C4-2B (cell line): ENCODE results near the gene C19orf12.

Experiments used
- H3K27ac ChIP-seq: fragments of 450-650 bp; 2 replicates; pipeline ENCODE4 v1.5.1; 2017
- ZFX ChIP-seq: fragments of 450-650 bp; IDR thresholded peaks from 2 replicates; pipeline ENCODE4 v1.6.1; 2017
- TF ChIP-seq, protein P1 (sequence below): fragments of 450-650 bp; conservative IDR thresholded peaks from 2 replicates; pipeline ENCODE4 v1.5.1; 2017; ENCODE audit warnings: mild to moderate bottlenecking

Gene C19orf12

DNA sequence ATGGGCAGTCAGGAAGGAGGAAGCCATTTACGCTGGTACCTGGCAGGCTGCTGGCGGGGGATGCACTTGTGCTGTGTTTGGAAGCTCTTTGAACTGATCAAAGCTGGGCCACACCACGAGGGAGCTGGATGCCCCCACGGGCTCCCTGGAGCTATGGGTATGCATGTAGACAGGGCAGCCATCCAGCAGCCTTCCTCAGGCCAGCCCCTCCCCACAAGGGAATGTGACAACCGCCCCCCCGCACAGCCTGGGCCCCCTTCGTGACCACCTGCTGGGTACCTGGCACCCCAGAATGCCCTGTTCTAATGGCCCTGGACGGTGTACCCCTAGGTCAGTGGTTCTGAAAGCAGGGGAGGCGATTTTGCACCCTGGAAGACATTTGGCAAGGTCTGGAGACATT is 42.5 kb upstream of the C19orf12 start:
- TF ChIP-seq ZFX: no peak
- TF ChIP-seq, protein P1, sequence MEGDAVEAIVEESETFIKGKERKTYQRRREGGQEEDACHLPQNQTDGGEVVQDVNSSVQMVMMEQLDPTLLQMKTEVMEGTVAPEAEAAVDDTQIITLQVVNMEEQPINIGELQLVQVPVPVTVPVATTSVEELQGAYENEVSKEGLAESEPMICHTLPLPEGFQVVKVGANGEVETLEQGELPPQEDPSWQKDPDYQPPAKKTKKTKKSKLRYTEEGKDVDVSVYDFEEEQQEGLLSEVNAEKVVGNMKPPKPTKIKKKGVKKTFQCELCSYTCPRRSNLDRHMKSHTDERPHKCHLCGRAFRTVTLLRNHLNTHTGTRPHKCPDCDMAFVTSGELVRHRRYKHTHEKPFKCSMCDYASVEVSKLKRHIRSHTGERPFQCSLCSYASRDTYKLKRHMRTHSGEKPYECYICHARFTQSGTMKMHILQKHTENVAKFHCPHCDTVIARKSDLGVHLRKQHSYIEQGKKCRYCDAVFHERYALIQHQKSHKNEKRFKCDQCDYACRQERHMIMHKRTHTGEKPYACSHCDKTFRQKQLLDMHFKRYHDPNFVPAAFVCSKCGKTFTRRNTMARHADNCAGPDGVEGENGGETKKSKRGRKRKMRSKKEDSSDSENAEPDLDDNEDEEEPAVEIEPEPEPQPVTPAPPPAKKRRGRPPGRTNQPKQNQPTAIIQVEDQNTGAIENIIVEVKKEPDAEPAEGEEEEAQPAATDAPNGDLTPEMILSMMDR: no peak

DNA sequence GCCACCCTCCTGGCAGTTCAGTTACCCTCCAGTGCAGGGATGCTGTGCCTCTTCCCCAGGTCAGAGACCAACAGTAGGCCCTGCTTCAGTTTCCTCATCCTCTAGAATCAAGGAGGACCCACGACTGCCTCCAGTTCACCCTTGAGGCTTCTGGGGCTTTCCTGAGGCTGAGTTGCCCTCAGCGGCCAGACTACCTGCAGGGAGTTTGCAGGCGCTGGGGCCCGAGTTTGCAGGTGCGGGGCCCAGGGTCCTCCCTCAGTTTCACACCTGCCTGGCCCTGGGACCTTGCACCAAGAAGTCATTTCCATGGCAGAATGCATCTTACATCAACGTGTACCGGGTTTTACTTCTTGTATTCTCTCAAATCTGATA is 38.9 kb upstream of the C19orf12 start:
- no peak for TF ChIP-seq ZFX
- TF ChIP-seq, protein P1: no peak
- no peak overlapping the region for H3K27ac ChIP-seq

More for the DNA sequence above, 42.5 kb upstream of the C19orf12 start:
- no peak overlapping the region for H3K27ac ChIP-seq

DNA sequence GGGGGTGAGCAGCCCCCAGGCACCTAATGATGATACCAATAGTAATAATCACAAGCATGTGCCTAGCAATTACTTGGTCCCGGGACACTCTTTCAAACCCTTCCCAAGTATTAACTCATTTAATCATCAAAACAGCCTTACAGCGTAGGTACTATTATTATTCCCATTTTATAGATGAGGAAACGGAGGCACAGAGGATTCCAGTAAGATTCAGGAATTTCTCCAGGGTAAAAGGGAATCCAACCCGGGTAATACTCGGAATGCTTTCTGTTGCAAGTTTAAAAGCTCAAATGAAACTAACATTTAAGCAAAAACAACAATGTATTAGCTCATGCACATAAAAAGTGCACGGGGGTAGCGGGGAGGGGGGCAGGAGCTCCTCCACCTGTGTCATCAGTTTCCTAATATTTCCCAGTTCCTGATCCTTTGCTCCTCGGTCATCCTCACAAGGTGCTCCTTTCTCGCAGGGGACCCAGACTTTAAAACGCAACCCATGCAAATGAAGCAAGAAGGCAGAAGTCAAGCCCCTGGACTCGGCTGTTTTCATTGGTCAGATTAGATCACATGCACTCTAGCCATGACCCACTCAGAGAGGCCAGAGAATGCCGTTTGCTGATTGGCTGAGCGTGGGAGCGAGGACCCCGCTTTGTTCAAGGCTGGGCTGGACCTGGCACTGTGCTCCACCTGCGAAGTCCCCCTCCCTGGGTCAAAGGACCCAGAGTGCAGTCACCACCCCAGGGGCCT is 38.3 kb upstream of the C19orf12 start:
- H3K27ac ChIP-seq: no peak overlapping the region
- TF ChIP-seq, protein P1: no peak
- no peak for TF ChIP-seq ZFX

DNA sequence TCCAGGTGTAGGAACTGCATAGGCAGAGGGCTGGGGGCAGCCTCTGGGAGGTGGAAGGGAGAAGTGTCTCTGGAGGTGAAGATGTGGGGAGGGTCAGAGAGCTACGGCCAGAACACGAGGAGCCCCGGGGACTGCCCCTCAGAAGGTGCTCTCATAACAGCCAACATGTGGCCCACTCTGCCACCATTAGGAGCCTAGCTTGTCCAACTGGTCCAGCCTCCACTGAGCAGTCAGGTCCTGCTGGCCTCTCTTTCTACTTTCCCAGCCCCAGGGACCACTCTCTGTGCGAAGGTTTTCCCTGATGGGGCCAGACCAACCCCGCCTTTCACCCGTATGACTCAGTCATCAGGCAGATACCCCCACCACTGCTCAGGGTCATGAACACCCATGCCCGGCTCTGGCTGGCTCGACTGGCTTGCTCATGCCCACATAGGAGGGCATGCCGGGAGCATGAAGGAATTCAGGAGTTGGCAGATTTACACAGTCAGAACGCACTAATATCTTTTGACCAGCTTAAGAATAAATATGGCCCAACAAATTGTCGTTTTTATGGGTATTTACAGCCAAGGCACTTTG is 37.5 kb upstream of the C19orf12 start:
- TF ChIP-seq, protein P1: no peak
- TF ChIP-seq ZFX: no peak
- no peak overlapping the region for H3K27ac ChIP-seq

DNA sequence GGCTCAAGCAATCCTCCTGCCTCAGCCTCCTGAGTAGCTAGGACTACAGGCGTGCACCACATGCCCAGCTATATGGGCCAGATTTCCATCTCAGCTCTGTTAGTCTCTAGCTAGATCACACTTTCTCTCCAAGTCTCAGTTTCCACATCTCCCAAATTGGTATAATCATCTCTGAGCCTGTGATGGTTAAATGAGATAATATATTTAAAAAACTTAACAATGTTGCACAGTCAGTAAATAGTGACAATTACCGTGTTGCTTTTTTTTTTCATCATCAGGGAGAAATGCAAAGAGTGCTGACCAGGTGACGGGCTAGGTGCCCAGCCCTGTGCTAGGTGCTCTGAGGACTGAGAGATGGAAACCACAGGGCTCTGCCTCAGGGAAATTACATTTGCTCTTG is 36.9 kb upstream of the C19orf12 start:
- no peak for TF ChIP-seq ZFX
- TF ChIP-seq, protein P1: no peak
- H3K27ac ChIP-seq: no peak overlapping the region

DNA sequence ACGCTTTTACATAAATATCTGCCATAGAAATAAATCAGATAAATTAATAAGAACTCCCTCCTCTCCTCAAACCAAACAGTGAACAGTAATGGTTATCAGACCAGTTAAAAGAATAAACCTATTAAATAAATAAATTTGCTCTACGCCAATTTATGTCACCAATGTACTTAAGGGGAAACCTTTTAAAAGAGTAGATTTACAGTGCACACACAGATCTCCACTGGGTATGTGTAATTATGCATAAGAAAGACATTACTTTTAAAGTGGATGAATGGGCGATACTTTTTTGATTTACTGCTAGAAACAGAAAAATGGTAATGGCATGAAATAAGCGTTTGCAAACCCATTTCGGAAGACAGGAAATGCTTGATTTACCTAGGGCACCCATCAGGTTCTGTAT is 34.9 kb upstream of the C19orf12 start:
- TF ChIP-seq, protein P1: no peak
- TF ChIP-seq ZFX: no peak
- H3K27ac ChIP-seq: no peak overlapping the region

DNA sequence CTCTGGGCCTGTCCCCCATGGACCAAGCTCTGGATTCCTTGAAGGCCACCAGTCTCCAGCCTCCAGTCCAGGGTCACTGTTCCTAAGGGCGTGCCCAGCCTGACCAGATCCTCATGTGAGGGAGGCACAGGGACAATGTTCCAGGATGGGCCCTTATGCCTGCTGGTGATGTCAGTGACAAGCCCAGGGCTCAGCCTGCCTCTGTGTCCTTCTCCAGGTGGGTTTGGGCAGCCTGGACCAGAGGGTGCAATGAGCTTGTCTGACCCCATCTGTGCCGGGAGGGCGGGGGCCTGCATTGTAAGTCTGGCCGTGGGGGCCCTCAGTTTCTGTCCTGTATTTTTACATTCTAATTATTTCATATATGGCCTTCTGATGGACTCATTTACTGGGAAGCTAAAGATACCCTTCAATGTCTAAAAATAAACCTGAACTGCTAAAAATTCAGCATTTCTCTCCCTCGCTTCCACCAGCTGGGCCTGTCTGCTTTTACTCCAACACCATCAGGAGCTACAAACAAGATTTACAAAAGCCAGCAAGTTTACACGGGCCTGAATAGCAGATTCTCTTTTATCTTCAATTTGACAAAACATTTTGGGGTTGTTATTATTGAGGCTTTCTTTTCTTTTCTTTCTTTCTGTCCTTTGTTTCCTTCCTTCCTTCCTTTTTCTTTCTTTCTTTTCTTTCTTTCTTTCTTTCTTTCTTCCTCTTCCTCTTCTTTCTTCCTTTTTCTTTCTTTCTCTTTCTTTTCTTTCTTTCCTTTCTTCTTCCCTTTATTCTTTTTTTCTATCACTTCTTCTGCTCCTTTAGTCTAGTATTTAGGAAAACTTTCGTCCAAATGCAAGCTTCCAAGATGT is 34.2 kb upstream of the C19orf12 start:
- H3K27ac ChIP-seq: no peak overlapping the region

More for the DNA sequence above, 34.2 kb upstream of the C19orf12 start:
- TF ChIP-seq ZFX: no peak
- TF ChIP-seq, protein P1: no peak
